Lower lobe of right lung (tissue), 2 donors: Measurements from ENCODE around the gene MEIOSIN. TPM values are rescaled to one million over a fixed set of nuclear protein-coding genes. Genes with fewer than 3 reads are reported as not detected.

ENCODE experiments used
- ATAC-seq, 2 donors: fragments of 200-7000 bp; cut with Tn5 transposase; one replicate each; pipeline ENCODE4 v1.9.1; 2020 to 2022; ENCODE audit warnings: mild to moderate bottlenecking in 2 of 2, moderate library complexity in 2 of 2
- DNase-seq: peaks from one replicate; pipeline ENCODE4 v3.0.0-alpha.2; 2020
- H3K27ac ChIP-seq: fragments of 200-600 bp; one replicate; pipeline ENCODE4 v1.8.0; 2022
- H3K27me3 ChIP-seq: fragments of 200-600 bp; one replicate; pipeline ENCODE4 v1.8.0; 2022; ENCODE audit warnings: low read depth
- H3K36me3 ChIP-seq: fragments of 200-600 bp; one replicate; pipeline ENCODE4 v1.8.0; 2022; ENCODE audit warnings: mild to moderate bottlenecking
- H3K4me1 ChIP-seq: fragments of 200-600 bp; one replicate; pipeline ENCODE4 v1.8.0; 2022
- H3K4me3 ChIP-seq: fragments of 200-600 bp; one replicate; pipeline ENCODE4 v1.8.0; 2022; ENCODE audit warnings: mild to moderate bottlenecking
- H3K9me3 ChIP-seq: fragments of 200-600 bp; one replicate; pipeline ENCODE4 v1.8.0; 2022
- intact Hi-C: fragments of 100-400 bp; cut with DNase I; formaldehyde crosslinking; loops from one replicate; pipeline ENCODE4 v1.11.0; 2022
- total RNA-seq: library from RNA; stranded (reverse); fragmentation: NEBNext Ultra II Directional; extraction: Animal tissue kit (Norgen Biotek cat#: 25700); gene quantifications from one replicate; pipeline ENCODE4 v1.2.1, GENCODE V29; 2021
- TF ChIP-seq, protein P1 (sequence below): fragments of 200-600 bp; IDR thresholded peaks from one replicate; pipeline ENCODE4 v1.8.0; 2022; ENCODE audit warnings: antibody characterized with exemption, mild to moderate bottlenecking
- donor health status: DM: no; HTN: yes; CAD: no; lungs with severe emphysema.

MEIOSIN gene
- total RNA-seq, 1 donor from 2014 or later = not detected

DNA sequence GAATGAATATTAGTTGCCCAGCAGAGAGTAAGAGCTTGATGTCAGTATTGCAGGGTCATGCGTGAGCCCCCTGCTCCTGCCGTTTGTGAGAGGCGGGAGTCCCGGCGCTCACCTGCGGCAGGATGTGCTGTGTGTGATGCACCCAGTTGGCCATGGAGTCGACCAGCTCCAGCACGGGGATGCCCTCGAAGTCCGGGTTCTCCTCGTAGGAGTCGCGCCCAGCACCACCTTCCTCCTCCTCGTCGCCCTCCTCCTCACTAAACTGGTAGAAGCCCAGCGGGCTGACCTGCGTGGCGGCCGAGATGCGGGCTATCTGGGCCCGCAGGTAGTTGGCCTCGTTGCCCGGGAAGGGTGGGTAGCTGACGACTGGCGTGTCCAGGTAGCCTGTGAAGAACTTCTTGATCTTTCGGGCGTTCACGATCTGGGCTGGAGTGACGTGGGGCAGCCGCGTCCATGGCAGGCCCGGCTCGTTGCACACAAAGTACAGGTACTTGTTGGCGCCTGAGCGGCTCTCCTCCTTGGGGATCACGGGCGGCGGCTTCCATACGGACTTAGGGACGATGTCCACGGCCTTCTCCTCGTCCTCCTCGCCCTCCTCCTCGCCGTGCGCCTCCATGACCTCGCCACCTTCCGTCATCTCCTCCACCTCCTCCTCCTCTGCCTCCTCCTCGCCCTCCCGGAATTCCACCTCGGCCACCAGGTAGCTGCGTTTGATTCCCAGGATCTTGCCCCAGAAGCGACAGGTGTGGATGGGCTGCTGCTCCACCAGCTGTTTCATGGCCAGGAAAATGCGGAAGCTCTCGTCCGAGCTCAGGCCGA lies 71.1 kb downstream of the MEIOSIN start:
- no peaks in the 10 kb centered on the region for H3K36me3 ChIP-seq
- TF ChIP-seq, protein P1, sequence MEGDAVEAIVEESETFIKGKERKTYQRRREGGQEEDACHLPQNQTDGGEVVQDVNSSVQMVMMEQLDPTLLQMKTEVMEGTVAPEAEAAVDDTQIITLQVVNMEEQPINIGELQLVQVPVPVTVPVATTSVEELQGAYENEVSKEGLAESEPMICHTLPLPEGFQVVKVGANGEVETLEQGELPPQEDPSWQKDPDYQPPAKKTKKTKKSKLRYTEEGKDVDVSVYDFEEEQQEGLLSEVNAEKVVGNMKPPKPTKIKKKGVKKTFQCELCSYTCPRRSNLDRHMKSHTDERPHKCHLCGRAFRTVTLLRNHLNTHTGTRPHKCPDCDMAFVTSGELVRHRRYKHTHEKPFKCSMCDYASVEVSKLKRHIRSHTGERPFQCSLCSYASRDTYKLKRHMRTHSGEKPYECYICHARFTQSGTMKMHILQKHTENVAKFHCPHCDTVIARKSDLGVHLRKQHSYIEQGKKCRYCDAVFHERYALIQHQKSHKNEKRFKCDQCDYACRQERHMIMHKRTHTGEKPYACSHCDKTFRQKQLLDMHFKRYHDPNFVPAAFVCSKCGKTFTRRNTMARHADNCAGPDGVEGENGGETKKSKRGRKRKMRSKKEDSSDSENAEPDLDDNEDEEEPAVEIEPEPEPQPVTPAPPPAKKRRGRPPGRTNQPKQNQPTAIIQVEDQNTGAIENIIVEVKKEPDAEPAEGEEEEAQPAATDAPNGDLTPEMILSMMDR = no peak
- ATAC-seq (no peak), DNase-seq (no peak)
- no peak overlapping the region for H3K4me3 ChIP-seq
- H3K4me1 ChIP-seq = peaks cover 1% of the 10 kb centered on the region
- H3K9me3 ChIP-seq = no peaks in the 10 kb centered on the region
- no peaks in the 10 kb centered on the region for H3K27me3 ChIP-seq
- intact Hi-C loops = no loop called here
- no peak overlapping the region for H3K27ac ChIP-seq

DNA sequence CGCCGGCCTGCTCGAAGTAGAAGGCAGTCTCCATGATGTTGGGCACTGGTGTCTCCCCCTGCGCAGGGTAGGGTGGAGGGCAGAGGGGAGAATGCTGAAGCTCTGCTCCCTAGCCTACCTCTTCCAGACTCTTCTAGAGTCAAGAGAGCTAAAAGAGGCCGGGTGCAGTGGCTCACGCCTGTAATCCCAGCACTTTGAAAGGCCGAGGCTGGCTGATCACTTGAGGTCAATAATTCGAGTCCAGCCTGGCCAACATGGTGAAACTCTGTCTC lies 71.7 kb downstream of the MEIOSIN start:
- Histone ChIP-seq H3K27me3 (no peaks in the 10 kb centered on the region), H3K9me3 (no peaks in the 10 kb centered on the region), H3K27ac (no peak overlapping the region), H3K36me3 (no peaks in the 10 kb centered on the region), H3K4me3 (no peak overlapping the region), H3K4me1 (peaks cover 3% of the 10 kb centered on the region)
- intact Hi-C loops = no loop called here
- no peak for DNase-seq
- TF ChIP-seq, protein P1 = no peak
- no peak for ATAC-seq

- no peak overlapping the region for H3K4me3 ChIP-seq
- H3K27me3 ChIP-seq = no peaks in the 10 kb centered on the region
- no peak overlapping the region for H3K27ac ChIP-seq
- TF ChIP-seq, protein P1 = no peak
- peaks cover 5% of the 10 kb centered on the region for H3K4me1 ChIP-seq
- no peak for DNase-seq
- intact Hi-C loops = no loop called here
- ATAC-seq = no peak
- no peaks in the 10 kb centered on the region for H3K9me3 ChIP-seq
- no peaks in the 10 kb centered on the region for H3K36me3 ChIP-seq
Observed at GRCh38 chr19:45805719-45806118, 72.5 kb downstream of the MEIOSIN start.

GRCh38 chr19:45809643-45810159 lies 76.5 kb downstream of the MEIOSIN start:
- no peaks in the 10 kb centered on the region for H3K36me3 ChIP-seq
- peaks cover 5% of the 10 kb centered on the region for H3K4me1 ChIP-seq
- H3K27me3 ChIP-seq = no peaks in the 10 kb centered on the region
- H3K27ac ChIP-seq = no peak overlapping the region
- TF ChIP-seq, protein P1 = no peak
- no peak overlapping the region for H3K4me3 ChIP-seq
- ATAC-seq (no peak), DNase-seq (no peak)
- H3K9me3 ChIP-seq = no peaks in the 10 kb centered on the region
- intact Hi-C loops = no loop called here

GRCh38 chr19:45812297-45812696 lies 79.1 kb downstream of the MEIOSIN start:
- Histone ChIP-seq H3K9me3 (no peaks in the 10 kb centered on the region), H3K36me3 (no peaks in the 10 kb centered on the region), H3K27ac (no peak overlapping the region), H3K4me3 (no peak overlapping the region), H3K4me1 (peaks cover 14% of the 10 kb centered on the region), H3K27me3 (no peaks in the 10 kb centered on the region)
- DNase-seq (no peak), ATAC-seq (no peak)
- intact Hi-C loops = no loop called here
- TF ChIP-seq, protein P1 = no peak

Other genes starting within 250 kb of the MEIOSIN start
- 16.2 TPM for gene RTN2, start 236.4 kb upstream of the MEIOSIN start, total RNA-seq
- gene PPM1N, start 235.0 kb upstream of the MEIOSIN start, total RNA-seq = 1.8 TPM
- gene VASP, start 226.0 kb upstream of the MEIOSIN start, total RNA-seq = 190 TPM
- gene OPA3, start 148.6 kb upstream of the MEIOSIN start, total RNA-seq = 11.3 TPM
- gene GPR4, start 131.2 kb upstream of the MEIOSIN start, total RNA-seq = 10.5 TPM
- gene EML2, start 94.0 kb upstream of the MEIOSIN start, total RNA-seq = 51.4 TPM
- gene GIPR, start 65.2 kb upstream of the MEIOSIN start, total RNA-seq = 7.5 TPM
- gene SNRPD2, start 41.5 kb upstream of the MEIOSIN start, total RNA-seq = 229 TPM
- gene QPCTL, start 40.8 kb upstream of the MEIOSIN start, total RNA-seq = 5.0 TPM
- gene FBXO46, start 2.5 kb upstream of the MEIOSIN start, total RNA-seq = 19.3 TPM
- gene SIX5, start 35.8 kb downstream of the MEIOSIN start, total RNA-seq = 16.8 TPM
- 42.6 TPM for gene DMPK, start 49.1 kb downstream of the MEIOSIN start, total RNA-seq
- gene DMWD, start 59.4 kb downstream of the MEIOSIN start, total RNA-seq = 47.4 TPM
- gene RSPH6A, start 81.9 kb downstream of the MEIOSIN start, total RNA-seq = 0.21 TPM
- gene SYMPK, start 129.7 kb downstream of the MEIOSIN start, total RNA-seq = 73.1 TPM
- 0.68 TPM for gene FOXA3, start 130.9 kb downstream of the MEIOSIN start, total RNA-seq
- 21.4 TPM for gene IRF2BP1, start 152.7 kb downstream of the MEIOSIN start, total RNA-seq
- 7.5 TPM for gene MYPOP, start 169.2 kb downstream of the MEIOSIN start, total RNA-seq
- gene NANOS2, start 181.3 kb downstream of the MEIOSIN start, total RNA-seq = not detected
- 18.8 TPM for gene NOVA2, start 240.4 kb downstream of the MEIOSIN start, total RNA-seq